Mucosa of descending colon (tissue), 3 donors: Measurements from ENCODE around the gene IRF7. TPM values are rescaled to one million over a fixed set of nuclear protein-coding genes. Genes with fewer than 3 reads are reported as not detected.
A peak's percentile ranks its signal among the peaks of the same experiment; 100 is the strongest.

Source experiments
- ATAC-seq: fragments of 200-7000 bp; cut with Tn5 transposase; one replicate; pipeline ENCODE4 v1.9.1; 2020; ENCODE audit warnings: mild to moderate bottlenecking, moderate library complexity
- DNase-seq, 3 donors: peaks; one replicate each; pipeline ENCODE4 v3.0.0-alpha.2; 2020
- H3K36me3 ChIP-seq: fragments of 200-600 bp; one replicate; pipeline ENCODE4 v1.8.0; 2021; ENCODE audit warnings: low read depth, mild to moderate bottlenecking
- H3K4me1 ChIP-seq: fragments of 200-600 bp; one replicate; pipeline ENCODE4 v1.8.0; 2021; ENCODE audit warnings: low read depth, mild to moderate bottlenecking
- H3K4me3 ChIP-seq: fragments of 200-600 bp; one replicate; pipeline ENCODE4 v1.8.0; 2021; ENCODE audit warnings: mild to moderate bottlenecking
- H3K9me3 ChIP-seq: fragments of 200-600 bp; one replicate; pipeline ENCODE4 v1.8.0; 2021; ENCODE audit warnings: mild to moderate bottlenecking
- CTCF ChIP-seq: fragments of 200-600 bp; IDR thresholded peaks from one replicate; pipeline ENCODE4 v1.8.0; 2022; ENCODE audit warnings: antibody characterized with exemption, mild to moderate bottlenecking
- intact Hi-C, 2 donors: fragments of 100-400 bp; cut with DNase I in 1 of 2; cut with micrococcal nuclease in 1 of 2; formaldehyde crosslinking; loops; one replicate each; pipeline versions ENCODE4 v1.11.0 to v1.11.1; 2022; cut with DNase I, micrococcal nuclease
- total RNA-seq, 3 donors: library from RNA; stranded (reverse); fragmentation: NEBNext Ultra II Directional in 2 of 3; extraction: Animal tissue kit (Norgen Biotek cat#: 25700) in 2 of 3; gene quantifications; one replicate each; pipeline versions ENCODE4 v1.2.1 to v1.2.4, GENCODE V29; 2021 to 2023
- donor health status: DM: no; HTN: no; CAD: no; lungs with moderate emphysema.
- donor health status: DM: no; HTN: no; CAD: no.
- donor health status: DM: no; HTN: yes; CAD: no.

The IRF7 gene
- total RNA-seq, 3 donors from 2014 or later: 26.9 to 36.1 (median 27.8) TPM

- DNase-seq (no peak), ATAC-seq (no peak)
Measured at GRCh38 chr11:639332-639955, 23.7 kb upstream of the IRF7 start.

GRCh38 chr11:638631-639331, 23.0 kb upstream of the IRF7 start:
- H3K36me3 ChIP-seq: no peaks in the 10 kb centered on the region
- intact Hi-C loops: no loop called here
- ATAC-seq (no peak), DNase-seq (no peak)
- H3K4me3 ChIP-seq: no peak overlapping the region
- TF ChIP-seq CTCF: no peak
- H3K4me1 ChIP-seq: peaks cover 9% of the 10 kb centered on the region
- H3K9me3 ChIP-seq: no peaks in the 10 kb centered on the region

More at GRCh38 chr11:639332-639955, 23.7 kb upstream of the IRF7 start:
- no peak for TF ChIP-seq CTCF
- Histone ChIP-seq H3K9me3 (no peaks in the 10 kb centered on the region), H3K4me1 (peaks cover 9% of the 10 kb centered on the region), H3K4me3 (no peak overlapping the region), H3K36me3 (no peaks in the 10 kb centered on the region)
- intact Hi-C loops: no loop called here

GRCh38 chr11:637593-638521, 22.1 kb upstream of the IRF7 start:
- Histone ChIP-seq H3K4me1 (peaks cover 9% of the 10 kb centered on the region), H3K36me3 (no peaks in the 10 kb centered on the region), H3K9me3 (no peaks in the 10 kb centered on the region), H3K4me3 (no peak overlapping the region)
- DNase-seq (no peak), ATAC-seq (no peak)
- intact Hi-C loops: no loop called here
- TF ChIP-seq CTCF: no peak

- Histone ChIP-seq H3K9me3 (no peaks in the 10 kb centered on the region), H3K36me3 (no peaks in the 10 kb centered on the region), H3K4me1 (peaks cover 9% of the 10 kb centered on the region), H3K4me3 (no peak overlapping the region)
- DNase-seq: no peak
- TF ChIP-seq CTCF: no peak
- intact Hi-C loops: no loop called here
- no peak for ATAC-seq
Measured at GRCh38 chr11:637333-637592, 21.5 kb upstream of the IRF7 start.

GRCh38 chr11:636511-637332, 21.0 kb upstream of the IRF7 start, which contains the start of gene DRD4:
Gene DRD4 (plus strand): TSS chr11:637269. CDS start chr11:637305, 36 bp downstream.
- H3K4me1 ChIP-seq: peaks cover 9% of the 10 kb centered on the region
- H3K36me3 ChIP-seq: no peaks in the 10 kb centered on the region
- no peak for TF ChIP-seq CTCF
- intact Hi-C loops: no loop called here
- no peaks in the 10 kb centered on the region for H3K9me3 ChIP-seq
- DNase-seq (peak in 2 of 3 donors; percentile 42 to 43), ATAC-seq (peak; percentile 55)
- H3K4me3 ChIP-seq: no peak within 1 kb of the TSS
